ENCODE data around the gene MED12L. TPM values are rescaled to one million over a fixed set of nuclear protein-coding genes. Genes with fewer than 3 reads are reported as not detected.

Gene MED12L
- total and polyA plus RNA-seq, 7 donors: 0.01 to 2.6 (median 0.17) TPM

DNA sequence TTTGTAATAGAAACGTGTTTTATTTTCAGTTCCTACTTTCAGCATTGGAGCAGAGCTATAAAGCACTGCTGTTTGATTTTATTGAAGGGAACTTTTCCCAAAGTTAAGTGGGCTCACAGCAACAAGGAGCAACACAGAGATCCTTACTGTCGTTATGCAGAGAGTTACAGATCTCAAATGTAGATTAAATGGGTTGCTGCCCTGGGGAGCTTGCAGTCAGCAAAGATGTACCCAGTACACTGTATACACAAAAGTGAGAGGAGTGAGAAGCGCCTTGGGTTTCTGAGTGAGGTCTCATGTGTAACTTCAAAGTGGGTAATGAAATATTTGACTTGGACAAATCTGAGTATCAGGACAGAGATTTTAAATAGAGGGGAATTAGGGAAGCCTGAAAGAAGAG is 47.7 kb downstream of the MED12L start:
- no peaks in the 10 kb centered on the region for H3K4me1 ChIP-seq
- DNase-seq (no peak), ATAC-seq (no peak)
- H3K9me3 ChIP-seq: peaks cover 3% of the 10 kb centered on the region
- H3K4me3 ChIP-seq: no peak overlapping the region
- TF ChIP-seq, protein P1, sequence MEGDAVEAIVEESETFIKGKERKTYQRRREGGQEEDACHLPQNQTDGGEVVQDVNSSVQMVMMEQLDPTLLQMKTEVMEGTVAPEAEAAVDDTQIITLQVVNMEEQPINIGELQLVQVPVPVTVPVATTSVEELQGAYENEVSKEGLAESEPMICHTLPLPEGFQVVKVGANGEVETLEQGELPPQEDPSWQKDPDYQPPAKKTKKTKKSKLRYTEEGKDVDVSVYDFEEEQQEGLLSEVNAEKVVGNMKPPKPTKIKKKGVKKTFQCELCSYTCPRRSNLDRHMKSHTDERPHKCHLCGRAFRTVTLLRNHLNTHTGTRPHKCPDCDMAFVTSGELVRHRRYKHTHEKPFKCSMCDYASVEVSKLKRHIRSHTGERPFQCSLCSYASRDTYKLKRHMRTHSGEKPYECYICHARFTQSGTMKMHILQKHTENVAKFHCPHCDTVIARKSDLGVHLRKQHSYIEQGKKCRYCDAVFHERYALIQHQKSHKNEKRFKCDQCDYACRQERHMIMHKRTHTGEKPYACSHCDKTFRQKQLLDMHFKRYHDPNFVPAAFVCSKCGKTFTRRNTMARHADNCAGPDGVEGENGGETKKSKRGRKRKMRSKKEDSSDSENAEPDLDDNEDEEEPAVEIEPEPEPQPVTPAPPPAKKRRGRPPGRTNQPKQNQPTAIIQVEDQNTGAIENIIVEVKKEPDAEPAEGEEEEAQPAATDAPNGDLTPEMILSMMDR (IDR thresholded peaks at IDR 0.05): no peak
- no peaks in the 10 kb centered on the region for H3K36me3 ChIP-seq (ENCODE audit: insufficient read depth in 1 of 2, low read depth in 1 of 2)
- H3K27ac ChIP-seq: no peak overlapping the region
- intact Hi-C loops (cut with DNase I): no loop called here
- peaks cover 0 to 3% (median 0%) of the 10 kb centered on the region in 3 donors for H3K27me3 ChIP-seq (ENCODE audit: insufficient read depth in 3 of 3, low read length in 2 of 3)
- 50 to 61% (median 53%) methylated on average over 3 of the region's 3 CpGs for WGBS, 3 donors

DNA sequence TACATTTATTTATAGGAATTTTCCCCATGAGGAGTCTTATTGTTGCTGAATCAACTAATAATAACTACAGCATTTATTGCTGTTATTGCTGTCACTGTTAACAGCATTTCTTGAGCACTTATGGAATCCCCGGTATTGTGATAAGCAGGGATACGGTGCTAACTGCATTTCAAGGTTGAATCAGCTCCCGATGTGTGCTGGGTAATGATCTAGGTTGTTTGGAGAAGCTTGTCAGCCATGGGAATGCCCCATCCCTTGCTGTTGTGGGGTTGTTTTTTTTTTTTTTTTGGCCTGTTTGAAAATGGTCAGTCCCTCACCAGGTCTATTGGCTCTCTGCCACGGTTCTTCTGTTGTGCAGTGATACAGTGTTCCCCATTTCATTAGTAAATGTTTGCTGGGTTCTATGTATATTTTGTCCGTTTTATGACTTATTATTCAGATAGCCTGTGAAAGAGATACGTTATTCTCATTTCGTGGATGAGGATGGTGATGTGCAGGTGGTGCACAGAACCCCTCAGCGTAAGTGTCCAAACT is 48.5 kb downstream of the MED12L start:
- H3K9me3 ChIP-seq: peaks cover 3% of the 10 kb centered on the region
- DNase-seq (no peak), ATAC-seq (no peak)
- H3K4me3 ChIP-seq: no peak overlapping the region
- H3K27me3 ChIP-seq (ENCODE audit: insufficient read depth in 3 of 3, low read length in 2 of 3): no peaks in the 10 kb centered on the region
- no peaks in the 10 kb centered on the region for H3K36me3 ChIP-seq (ENCODE audit: insufficient read depth in 1 of 2, low read depth in 1 of 2)
- no peaks in the 10 kb centered on the region for H3K4me1 ChIP-seq
- TF ChIP-seq, protein P1 (IDR thresholded peaks at IDR 0.05): no peak
- intact Hi-C loops (cut with DNase I): no loop called here
- 67 to 76% (median 72%) methylated on average over 8 of the region's 8 CpGs for WGBS, 3 donors
- H3K27ac ChIP-seq: no peak overlapping the region

DNA sequence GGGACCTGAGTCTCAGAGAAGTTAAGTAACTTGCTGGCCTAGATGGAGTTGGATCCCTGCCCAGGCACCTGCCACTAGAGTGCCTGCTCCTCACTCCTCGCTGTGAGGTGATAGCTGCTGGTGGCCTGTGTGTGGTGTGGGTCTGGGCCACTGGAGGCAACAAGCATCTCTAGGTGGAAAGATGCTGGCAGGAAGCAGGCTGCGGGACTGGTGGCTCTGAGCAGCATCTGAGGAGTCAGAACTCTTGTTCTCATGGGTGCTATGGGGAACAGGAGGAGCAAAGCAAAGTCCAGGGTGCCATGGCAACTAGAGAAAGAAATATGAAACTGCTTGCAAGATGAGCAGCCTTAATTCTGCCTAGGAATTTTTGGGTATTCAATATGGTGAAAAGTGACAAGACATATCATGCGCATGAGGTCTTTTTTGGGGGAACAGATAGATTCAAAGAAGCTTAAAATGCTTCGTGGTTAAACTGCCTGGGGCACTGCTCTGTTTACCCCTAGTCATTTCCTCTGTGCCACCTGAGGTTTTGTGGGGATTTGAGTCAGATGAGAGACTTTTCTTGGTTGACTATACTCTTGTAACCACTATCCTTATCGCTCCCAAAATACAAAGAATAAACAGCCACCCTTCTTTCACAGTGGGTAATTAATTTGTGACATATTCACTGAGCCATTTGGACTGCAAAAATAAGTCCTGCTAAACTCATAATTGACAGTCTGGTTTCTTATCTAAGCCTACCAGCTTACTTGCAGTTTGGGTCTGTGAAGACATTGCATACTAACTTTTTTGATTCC is 50.3 kb downstream of the MED12L start:
- no peaks in the 10 kb centered on the region for H3K27me3 ChIP-seq (ENCODE audit: insufficient read depth in 3 of 3, low read length in 2 of 3)
- intact Hi-C loops (cut with DNase I): no loop called here
- WGBS, 3 donors: 59 to 67% (median 67%) methylated on average over 5 of the region's 5 CpGs

DNA sequence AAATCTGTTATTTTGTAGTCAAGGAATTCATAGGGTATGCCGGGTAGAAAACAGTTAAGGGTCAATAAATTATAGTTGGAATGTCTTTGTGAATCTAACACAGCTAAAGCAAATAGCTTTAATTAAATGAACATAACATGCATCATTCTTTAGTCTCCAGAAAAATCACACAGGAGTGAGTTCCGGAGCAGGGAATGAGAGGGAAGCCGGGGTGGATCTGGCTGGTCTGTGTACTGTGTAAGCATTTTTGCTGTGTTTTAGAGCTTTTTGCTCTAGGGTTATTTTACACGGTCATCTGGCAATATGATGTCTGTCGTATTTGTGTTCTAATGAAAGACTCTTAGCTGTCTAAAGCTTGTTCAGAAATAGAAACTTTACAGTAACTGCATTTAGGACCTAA is 57.5 kb downstream of the MED12L start:
- Histone ChIP-seq H3K4me1 (peaks cover 12% of the 10 kb centered on the region), H3K9me3 (peaks cover 1% of the 10 kb centered on the region), H3K4me3 (no peak overlapping the region), H3K27me3 (ENCODE audit: insufficient read depth in 3 of 3, low read length in 2 of 3) (peaks cover 0 to 7% (median 0%) of the 10 kb centered on the region in 3 donors), H3K36me3 (ENCODE audit: insufficient read depth in 1 of 2, low read depth in 1 of 2) (no peaks in the 10 kb centered on the region), H3K27ac (no peak overlapping the region)
- TF ChIP-seq, protein P1 (IDR thresholded peaks at IDR 0.05): no peak
- intact Hi-C loops (cut with DNase I): no loop called here
- WGBS, 3 donors: 53 to 56% (median 56%) methylated on average over 5 of the region's 5 CpGs
- no peak for ATAC-seq
- no peak for DNase-seq

More for the DNA sequence above, 50.3 kb downstream of the MED12L start:
- H3K4me3 ChIP-seq: no peak overlapping the region
- TF ChIP-seq, protein P1 (IDR thresholded peaks at IDR 0.05): no peak
- H3K4me1 ChIP-seq: no peaks in the 10 kb centered on the region
- no peak overlapping the region for H3K27ac ChIP-seq
- no peaks in the 10 kb centered on the region for H3K36me3 ChIP-seq (ENCODE audit: insufficient read depth in 1 of 2, low read depth in 1 of 2)
- H3K9me3 ChIP-seq: peaks cover 3% of the 10 kb centered on the region
- no peak for ATAC-seq
- no peak for DNase-seq
